Activated naive CD4-positive, alpha-beta T cell treated with anti-CD3 and anti-CD28 coated beads, Interleukin-2, amount 10 ng/mL, durations not matched to agents 7 days and 5 days (primary cell): ENCODE results near the gene PRAC2.

Experiments used
- CTCF ChIA-PET: fragments of 350-600 bp; sonication (Branson Sonifier 250); formaldehyde crosslinking; loops from one replicate; lab custom pipeline; 2021; ENCODE audit warnings: antibody characterized with exemption; lab: Charles Lee
- DNase-seq: peaks from one replicate; pipeline ENCODE4 v3.0.0-alpha.2; 2020
- H3K27ac Mint-ChIP-seq: one replicate; pipeline ENCODE4 v1.8.0; 2021; ENCODE audit warnings: mild to moderate bottlenecking, moderate library complexity, mixed read lengths
- H3K27me3 Mint-ChIP-seq: one replicate; pipeline ENCODE4 v1.8.0; 2021; ENCODE audit warnings: mild to moderate bottlenecking, mixed read lengths
- H3K36me3 Mint-ChIP-seq: one replicate; pipeline ENCODE4 v1.8.0; 2021; ENCODE audit warnings: mixed read lengths
- H3K4me1 Mint-ChIP-seq: one replicate; pipeline ENCODE4 v1.8.0; 2021; ENCODE audit warnings: mixed read lengths
- H3K4me3 Mint-ChIP-seq: one replicate; pipeline ENCODE4 v1.8.0; 2021; ENCODE audit warnings: mild to moderate bottlenecking, moderate library complexity, mixed read lengths
- H3K9me3 Mint-ChIP-seq: one replicate; pipeline ENCODE4 v1.8.0; 2021; ENCODE audit warnings: mixed read lengths

Gene PRAC2

DNA sequence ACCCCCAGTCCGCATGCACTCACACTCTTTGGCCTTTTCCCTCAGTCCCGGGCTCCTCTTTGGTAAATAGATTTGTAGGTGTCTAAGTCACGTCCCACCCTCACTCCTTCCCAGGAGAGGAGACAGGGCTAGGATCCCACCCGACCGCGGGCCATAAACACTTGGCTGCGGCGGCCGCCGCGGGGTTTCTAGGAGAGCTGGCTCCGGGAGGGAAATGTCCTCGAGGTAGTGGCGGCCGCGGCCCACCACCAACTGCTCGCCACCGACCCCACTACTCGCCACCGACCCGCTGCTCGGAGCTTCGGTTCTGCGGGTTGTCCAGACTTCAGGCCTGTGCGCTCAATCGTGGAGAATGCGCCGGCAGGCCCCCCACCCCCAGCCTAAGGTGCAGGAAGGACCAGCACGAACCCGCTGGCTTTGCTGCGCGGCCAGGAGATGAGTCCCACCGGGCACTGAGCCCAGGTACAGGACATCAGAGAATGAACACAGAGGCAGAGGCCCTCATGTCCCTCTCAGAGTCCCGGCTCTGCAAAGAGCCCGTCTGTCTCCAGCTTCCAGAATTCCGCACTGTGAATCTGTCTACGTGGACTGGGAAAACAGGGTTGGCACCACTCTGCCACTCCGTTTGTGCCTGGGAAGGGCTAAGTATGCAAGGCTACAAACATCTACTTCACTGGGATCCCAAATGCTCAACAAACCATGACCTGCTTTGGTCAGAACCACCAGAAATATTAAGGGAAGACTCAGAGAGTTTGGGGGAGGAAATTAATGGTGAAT lies 2.5 kb downstream of the PRAC2 start:
- H3K9me3 Mint-ChIP-seq: no peaks in the 10 kb centered on the region
- CTCF ChIA-PET: interaction anchor here (0.6 to 4.5 kb wide), 14 partner anchors 9 to 510 kb away, joined by 3 to 28 read pairs (median 8); no protein-coding TSS in a partner anchor
- peaks cover 41% of the 10 kb centered on the region for H3K4me1 Mint-ChIP-seq
- peaks cover 99% of the 10 kb centered on the region for H3K27me3 Mint-ChIP-seq
- no peak for DNase-seq
- H3K4me3 Mint-ChIP-seq: no peak overlapping the region
- peak overlapping the region; percentile 61 for H3K27ac Mint-ChIP-seq
- H3K36me3 Mint-ChIP-seq: no peaks in the 10 kb centered on the region

DNA sequence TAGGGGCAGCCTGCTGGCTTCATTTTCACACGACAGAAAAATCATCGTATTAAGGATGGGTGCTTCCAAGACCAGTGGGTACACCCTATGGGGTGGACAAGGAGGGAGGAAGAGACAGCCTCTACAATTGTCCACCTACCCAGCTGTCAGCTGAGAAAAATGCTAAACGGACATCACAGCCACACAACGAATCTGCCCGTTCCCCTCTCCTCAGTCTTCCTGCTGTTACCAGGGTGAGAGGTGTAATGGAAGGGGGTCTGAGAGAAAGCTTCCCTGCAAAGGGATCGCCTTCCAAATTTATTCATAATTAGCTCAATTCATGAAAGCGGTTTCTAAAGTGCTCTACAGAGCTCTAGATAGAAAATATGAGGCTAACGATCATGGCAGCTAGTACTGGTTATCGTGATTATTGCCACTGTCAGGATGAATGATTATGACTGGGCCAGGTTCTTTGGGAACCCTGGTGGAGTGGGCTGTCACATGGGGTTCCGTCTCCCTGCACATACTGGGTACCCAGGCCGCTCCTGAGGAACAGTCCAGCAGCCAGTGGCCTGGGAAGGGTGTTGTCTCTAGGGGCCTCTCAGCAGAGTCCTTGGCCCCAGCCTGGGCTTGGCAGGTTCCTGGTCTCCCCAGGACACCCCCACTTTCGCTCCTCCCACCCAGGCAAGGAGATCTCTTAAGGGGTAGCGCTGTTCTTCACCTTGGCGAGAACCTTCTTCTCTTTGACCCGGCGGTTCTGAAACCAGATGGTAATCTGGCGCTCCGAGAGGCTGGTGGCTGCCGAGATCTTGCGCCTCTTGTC lies 3.3 kb downstream of the PRAC2 start:
- no peak for DNase-seq
- CTCF ChIA-PET: interaction anchor here (0.6 to 4.5 kb wide), 7 partner anchors 11 to 153 kb away, joined by 3 to 28 read pairs (median 8); no protein-coding TSS in a partner anchor
- H3K9me3 Mint-ChIP-seq: no peaks in the 10 kb centered on the region
- peaks cover 99% of the 10 kb centered on the region for H3K27me3 Mint-ChIP-seq
- H3K27ac Mint-ChIP-seq: no peak overlapping the region
- peaks cover 41% of the 10 kb centered on the region for H3K4me1 Mint-ChIP-seq
- no peaks in the 10 kb centered on the region for H3K36me3 Mint-ChIP-seq
- no peak overlapping the region for H3K4me3 Mint-ChIP-seq

DNA sequence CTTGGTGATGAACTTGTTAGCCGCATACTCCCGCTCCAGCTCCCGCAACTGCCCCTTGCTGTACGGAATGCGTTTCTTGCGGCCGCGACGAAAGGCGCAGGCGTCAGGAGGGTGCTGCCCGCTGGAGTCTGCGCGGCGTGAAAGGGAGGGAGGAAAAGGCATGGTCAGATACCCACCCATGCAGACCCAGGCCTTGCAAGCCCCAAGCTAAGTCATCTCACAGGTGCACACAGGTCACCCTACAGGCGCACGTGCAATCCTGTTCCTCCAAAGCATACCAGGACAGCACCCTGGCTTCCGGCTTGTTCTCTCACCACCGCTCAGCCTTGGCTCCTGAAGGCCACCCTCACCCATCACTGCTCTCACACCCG lies 3.9 kb downstream of the PRAC2 start:
- Mint-ChIP-seq H3K36me3 (no peaks in the 10 kb centered on the region), H3K27ac (no peak overlapping the region)

DNA sequence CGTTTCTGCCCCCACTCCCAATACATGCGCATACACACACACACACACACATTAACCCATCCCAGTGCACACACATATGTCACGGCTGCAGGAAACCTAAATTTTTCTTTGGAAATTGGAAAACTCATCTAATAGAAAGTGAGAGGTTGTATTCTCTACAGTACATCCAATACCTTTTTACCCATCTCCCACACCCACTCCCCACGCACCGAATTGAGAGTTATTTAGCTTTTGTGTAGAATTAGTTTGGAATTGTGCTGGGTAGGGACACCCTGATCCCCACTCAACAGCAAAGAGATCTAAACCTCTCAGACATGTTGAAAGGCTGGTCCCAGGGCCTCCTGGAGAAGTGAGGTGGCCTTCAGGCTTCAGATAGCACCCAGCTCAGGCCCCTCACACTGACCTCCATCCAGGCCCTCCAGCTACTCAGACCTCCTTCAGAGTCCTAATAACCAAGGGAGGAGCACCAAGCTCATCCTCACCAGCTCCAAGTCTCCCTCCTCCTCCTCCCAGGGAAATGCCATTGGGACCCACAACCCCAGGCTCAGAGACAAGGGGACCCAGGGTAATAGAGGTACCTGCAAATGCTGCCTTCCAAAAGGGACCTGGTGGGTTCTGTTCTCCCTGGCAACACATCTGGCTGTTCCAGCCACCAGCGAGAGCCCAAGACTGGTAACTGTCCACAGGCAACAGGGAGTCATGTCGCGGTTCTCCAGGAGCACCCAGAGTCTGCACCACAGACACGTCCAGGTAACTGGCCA lies 4.6 kb downstream of the PRAC2 start:
- Mint-ChIP-seq H3K9me3 (no peaks in the 10 kb centered on the region), H3K36me3 (no peaks in the 10 kb centered on the region), H3K27me3 (peaks cover 99% of the 10 kb centered on the region), H3K4me1 (peaks cover 40% of the 10 kb centered on the region), H3K27ac (peak overlapping the region; percentile 58), H3K4me3 (no peak overlapping the region)
- no peak for DNase-seq
- CTCF ChIA-PET: interaction anchor here (1.1 kb wide), 1 partner anchor 63 kb away, joined by 3 read pairs; no protein-coding TSS in a partner anchor

More for the DNA sequence above, 3.9 kb downstream of the PRAC2 start:
- CTCF ChIA-PET: interaction anchor here (0.6 to 4.5 kb wide), 3 partner anchors 14 to 48 kb away, joined by 3 to 28 read pairs (median 3); no protein-coding TSS in a partner anchor
- Mint-ChIP-seq H3K4me1 (peaks cover 41% of the 10 kb centered on the region), H3K9me3 (no peaks in the 10 kb centered on the region), H3K4me3 (no peak overlapping the region), H3K27me3 (peaks cover 99% of the 10 kb centered on the region)
- DNase-seq: no peak

DNA sequence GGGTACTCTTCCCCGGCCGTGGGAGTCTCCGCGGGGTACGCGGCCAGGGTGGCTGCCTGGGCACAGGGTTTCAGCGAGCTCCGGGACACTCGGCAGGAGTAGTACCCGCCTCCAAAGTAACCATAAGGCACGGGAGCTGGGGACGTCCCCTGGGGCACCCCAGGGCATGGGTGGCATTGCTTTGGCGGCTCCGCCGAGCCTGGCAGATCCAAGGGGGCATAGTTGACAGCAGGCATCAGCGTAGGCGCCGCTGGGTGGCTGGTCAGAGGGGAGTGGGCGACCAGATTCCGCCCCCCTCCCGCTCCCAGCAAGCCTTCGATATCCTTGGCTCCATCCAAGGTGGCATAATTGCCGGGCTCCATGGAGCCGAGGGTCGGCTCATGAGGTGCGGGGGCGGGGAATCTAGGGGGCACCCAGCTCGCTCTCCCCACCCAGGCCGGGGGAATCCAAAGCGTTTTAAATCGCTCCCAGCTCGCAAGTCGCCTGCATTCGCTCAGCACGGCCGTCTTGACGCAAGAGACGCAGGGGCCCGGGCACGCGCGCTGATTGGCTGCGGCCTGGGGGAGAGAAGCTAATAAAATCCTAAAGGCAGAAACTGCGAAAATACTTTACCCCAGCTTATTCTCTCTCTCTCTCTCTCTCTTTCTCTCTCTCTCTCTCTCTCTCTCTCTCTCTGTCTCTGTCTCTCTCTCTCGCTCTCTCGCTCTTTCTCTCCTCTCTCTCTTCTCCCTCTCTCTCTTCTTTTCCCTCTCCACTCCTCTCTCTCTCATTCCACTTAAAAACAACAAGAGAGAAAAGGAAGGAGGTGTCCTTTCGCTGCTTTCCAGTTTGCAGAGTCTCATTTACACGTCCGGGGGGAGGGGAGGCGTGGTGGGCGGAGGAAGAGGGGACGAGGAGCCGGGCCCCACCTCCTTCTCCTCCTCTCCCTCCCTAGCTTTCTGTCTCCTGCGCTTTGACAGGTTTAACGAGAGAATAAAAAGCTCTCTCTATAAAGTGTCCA lies 5.5 kb downstream of the PRAC2 start, which contains the start of gene HOXB13:
Gene HOXB13, minus strand, starts transcription at position 519 of the 1,000 bp plus-strand sequence. Its CDS starts 157 bp downstream, at position 362.
- CTCF ChIA-PET: interaction anchor here (1.1 kb wide), 1 partner anchor 63 kb away, joined by 3 read pairs; no protein-coding TSS in a partner anchor
- peak within 1 kb of the TSS; percentile 19 for H3K4me3 Mint-ChIP-seq
- peak; percentile 40 for DNase-seq
- peaks cover 99% of the 10 kb centered on the region for H3K27me3 Mint-ChIP-seq
- no peaks in the 10 kb centered on the region for H3K36me3 Mint-ChIP-seq
- no peaks in the 10 kb centered on the region for H3K9me3 Mint-ChIP-seq
- H3K27ac Mint-ChIP-seq: no peak within 1 kb of the TSS
- H3K4me1 Mint-ChIP-seq: peaks cover 34% of the 10 kb centered on the region

DNA sequence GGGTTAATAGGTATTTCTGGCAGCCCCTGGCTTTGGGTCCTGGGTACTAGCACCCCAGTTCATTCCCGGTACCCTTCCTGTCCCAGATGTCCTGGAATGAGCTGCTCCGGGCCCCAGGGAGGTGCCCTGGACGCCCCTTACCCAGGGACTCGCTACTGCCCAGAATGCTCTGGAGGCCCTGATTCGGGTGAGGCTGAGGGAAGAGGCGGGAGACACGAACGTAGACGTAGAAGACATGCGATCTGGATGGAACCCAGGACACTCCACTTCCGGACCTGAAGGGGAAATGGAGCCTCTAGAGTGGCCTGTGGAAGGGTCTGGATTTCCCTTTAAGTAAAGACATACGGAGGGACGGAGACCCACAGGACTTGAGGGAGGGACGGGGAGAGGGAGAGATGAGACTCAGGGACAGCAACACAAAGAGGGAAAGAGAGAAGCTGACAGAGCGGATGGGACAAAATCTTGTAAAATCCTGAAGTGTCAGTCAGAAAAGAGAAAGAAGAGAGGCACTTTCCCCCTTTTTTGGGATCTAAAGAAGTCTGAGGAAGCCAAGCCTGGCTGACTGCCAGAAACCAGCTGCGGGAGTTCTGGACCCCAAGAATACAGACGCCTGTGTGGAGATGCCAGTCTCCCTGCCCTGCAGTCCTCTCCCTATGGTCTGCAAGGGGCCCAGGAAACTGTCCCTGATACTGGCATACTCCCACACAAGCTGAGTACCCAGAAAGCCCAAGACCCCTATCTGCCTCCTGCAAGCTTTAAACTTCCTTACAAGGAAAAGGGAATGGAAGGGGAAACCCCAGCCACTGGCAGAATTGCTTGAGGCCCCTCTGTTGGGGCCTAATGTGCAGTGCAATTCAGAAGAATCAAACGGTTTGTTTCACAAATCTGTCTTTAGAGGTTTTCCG lies 6.6 kb downstream of the PRAC2 start:
- CTCF ChIA-PET: no interaction called here
- Mint-ChIP-seq H3K4me3 (no peak overlapping the region), H3K9me3 (no peaks in the 10 kb centered on the region), H3K4me1 (peaks cover 27% of the 10 kb centered on the region), H3K27me3 (peaks cover 100% of the 10 kb centered on the region), H3K36me3 (no peaks in the 10 kb centered on the region), H3K27ac (no peak overlapping the region)
- DNase-seq: no peak

DNA sequence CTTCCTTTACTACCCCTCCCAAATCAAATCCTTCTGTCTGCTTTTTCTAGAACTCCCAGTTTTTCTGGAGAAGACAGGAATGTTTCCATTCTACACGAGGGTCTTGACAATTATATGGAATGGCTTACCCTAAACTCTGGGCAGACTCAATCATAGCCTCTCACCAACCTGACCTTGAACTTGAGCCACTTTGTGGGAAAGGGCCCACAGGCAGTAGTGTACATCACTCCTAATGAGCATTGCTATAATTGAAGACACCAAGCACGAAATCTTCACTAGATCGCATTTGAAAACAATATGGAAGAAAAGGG lies 7.2 kb downstream of the PRAC2 start:
- DNase-seq: no peak
- Mint-ChIP-seq H3K27ac (no peak overlapping the region), H3K9me3 (no peaks in the 10 kb centered on the region), H3K4me3 (no peak overlapping the region), H3K27me3 (peaks cover 100% of the 10 kb centered on the region), H3K36me3 (no peaks in the 10 kb centered on the region), H3K4me1 (peaks cover 21% of the 10 kb centered on the region)
- CTCF ChIA-PET: no interaction called here

DNA sequence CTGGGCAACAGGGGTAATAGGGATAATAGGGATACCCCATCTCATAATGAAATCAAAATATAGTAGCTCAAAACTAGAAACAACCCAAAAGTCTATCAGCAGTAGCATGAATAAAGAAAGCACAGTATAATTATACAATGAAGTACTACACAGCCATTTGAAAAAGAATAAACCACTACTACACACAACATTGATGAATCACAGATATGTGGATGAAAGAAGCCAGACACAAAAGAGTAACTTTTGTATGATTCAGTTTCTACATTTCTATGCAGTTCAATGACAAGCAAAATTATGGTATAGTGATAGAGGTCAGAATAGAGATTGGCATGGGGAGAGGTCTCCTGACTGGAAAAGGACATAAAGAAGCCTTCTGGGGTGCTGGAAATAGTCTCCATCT lies 8.4 kb downstream of the PRAC2 start:
- DNase-seq: no peak
- CTCF ChIA-PET: interaction anchor here (1.8 to 2.5 kb wide), 3 partner anchors 8 to 148 kb away, joined by 4 to 7 read pairs (median 6); partner anchors contain the start of genes PRAC1 and PRAC2
- Mint-ChIP-seq H3K36me3 (no peaks in the 10 kb centered on the region), H3K27me3 (peaks cover 100% of the 10 kb centered on the region), H3K27ac (no peak overlapping the region), H3K4me1 (peaks cover 18% of the 10 kb centered on the region), H3K4me3 (no peak overlapping the region), H3K9me3 (no peaks in the 10 kb centered on the region)

DNA sequence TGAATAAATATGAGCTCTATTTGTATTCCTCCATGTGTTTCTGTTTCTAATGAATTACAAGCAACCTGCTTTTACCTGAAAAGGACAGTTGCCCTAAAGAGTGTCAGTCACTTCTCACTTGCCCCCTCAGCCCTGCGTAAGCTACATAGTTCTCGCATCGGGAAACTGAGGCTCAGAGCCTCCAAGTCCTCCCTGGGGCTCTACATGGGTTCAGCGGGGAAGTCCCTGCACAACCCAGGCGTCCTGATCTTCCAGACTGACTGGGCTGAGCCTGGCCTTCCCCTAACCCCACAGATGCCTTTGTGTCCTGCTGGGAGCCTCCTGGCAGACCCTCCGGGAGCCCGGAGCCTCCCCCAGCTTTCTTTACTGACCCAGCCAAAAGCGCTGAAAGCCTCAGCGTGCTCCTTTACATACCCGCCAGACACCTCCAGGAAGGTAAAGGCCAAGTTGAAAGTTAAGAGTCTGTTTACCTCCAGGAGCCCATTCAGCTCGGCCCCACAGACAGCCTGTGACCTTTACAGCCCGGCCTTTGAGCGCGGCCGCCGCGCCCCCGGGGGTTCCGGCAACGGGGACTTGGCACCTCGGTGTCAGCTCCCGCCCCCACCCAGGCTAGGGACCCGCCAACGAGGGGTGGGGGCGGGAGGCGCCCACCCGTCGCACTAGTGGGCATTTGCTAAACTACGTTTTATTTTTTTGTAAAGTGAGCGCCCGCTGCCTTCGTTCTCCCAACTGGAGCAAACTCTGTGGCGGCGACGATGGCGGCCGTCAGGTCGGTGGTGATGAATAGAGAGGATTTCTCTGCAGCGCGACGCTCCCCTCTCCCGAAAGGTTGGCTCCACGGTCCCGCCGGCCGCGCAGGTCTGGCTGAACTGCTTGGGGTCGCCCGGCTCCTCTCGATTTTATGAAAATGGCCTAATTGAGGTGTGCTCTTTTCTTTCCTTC lies 10.0 kb downstream of the PRAC2 start:
- no peak overlapping the region for H3K4me3 Mint-ChIP-seq

DNA sequence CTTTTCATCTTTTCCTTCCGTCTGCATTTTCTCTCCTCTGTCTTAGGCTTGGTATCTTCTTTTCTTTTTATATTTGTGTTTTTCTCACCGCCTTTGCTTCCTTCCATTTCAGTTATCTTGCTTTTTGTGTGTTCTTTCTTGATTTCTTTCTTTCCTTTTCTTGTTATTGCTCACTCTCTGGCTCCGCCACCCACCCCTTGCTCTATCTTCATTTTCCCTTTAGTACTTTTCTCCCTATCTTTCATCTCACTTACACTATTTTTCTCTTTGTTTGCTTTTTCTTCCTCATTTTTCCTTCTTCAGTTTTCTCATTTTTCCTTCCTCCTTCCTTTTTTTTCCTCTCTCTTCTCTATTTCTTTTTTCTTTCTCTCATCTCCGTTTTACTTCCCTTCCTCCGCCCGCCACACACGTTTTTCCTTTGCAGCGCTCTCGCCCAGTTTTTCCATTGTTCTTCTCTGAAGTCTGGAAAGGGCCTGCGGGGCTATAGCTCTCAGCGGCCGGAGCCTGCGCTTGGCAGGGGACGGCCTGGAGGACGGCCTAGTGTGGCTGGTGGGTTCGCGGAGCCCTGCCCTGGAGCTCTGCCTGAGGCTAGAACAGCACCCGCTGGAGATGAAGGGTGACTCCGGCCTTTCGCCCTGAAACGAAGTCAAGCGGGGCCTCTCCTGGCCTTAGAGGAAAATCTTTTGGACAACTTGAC lies 10.8 kb downstream of the PRAC2 start:
- H3K27ac Mint-ChIP-seq: peak overlapping the region; percentile 53
- no peaks in the 10 kb centered on the region for H3K9me3 Mint-ChIP-seq
- CTCF ChIA-PET: interaction anchor here (1.2 to 2.5 kb wide), 4 partner anchors 9 to 145 kb away, joined by 4 to 6 read pairs (median 4); no protein-coding TSS in a partner anchor

More for the DNA sequence above, 10.0 kb downstream of the PRAC2 start:
- Mint-ChIP-seq H3K9me3 (no peaks in the 10 kb centered on the region), H3K27ac (no peak overlapping the region), H3K4me1 (peaks cover 16% of the 10 kb centered on the region), H3K36me3 (no peaks in the 10 kb centered on the region), H3K27me3 (peaks cover 100% of the 10 kb centered on the region)
- CTCF ChIA-PET: interaction anchor here (1.8 to 2.5 kb wide), 3 partner anchors 10 to 146 kb away, joined by 4 to 7 read pairs (median 6); partner anchors contain the start of genes PRAC1 and PRAC2
- no peak for DNase-seq

More for the DNA sequence above, 10.8 kb downstream of the PRAC2 start:
- Mint-ChIP-seq H3K36me3 (no peaks in the 10 kb centered on the region), H3K4me1 (peaks cover 11% of the 10 kb centered on the region), H3K4me3 (no peak overlapping the region), H3K27me3 (peaks cover 100% of the 10 kb centered on the region)
- DNase-seq: no peak
